HG02884 (cell line): ENCODE data around the gene APAF1.
A peak's percentile ranks its signal among the peaks of the same experiment; 100 is the strongest.

ENCODE experiments used
- ATAC-seq: cut with Tn5 transposase; IDR thresholded peaks from one replicate; pipeline ENCODE4 v1.9.1; 2021; ENCODE audit warnings: mild to moderate bottlenecking, moderate library complexity; ENCODE audit not compliant: unreplicated experiment

The APAF1 gene

GRCh38 chr12:98656289-98657101 is 11.4 kb downstream of the APAF1 start:
- peak; percentile 65 for ATAC-seq

- ATAC-seq = no peak
Observed at GRCh38 chr12:98660521-98660920, 15.4 kb downstream of the APAF1 start.

GRCh38 chr12:98669751-98670150 is 24.7 kb downstream of the APAF1 start:
- ATAC-seq = no peak

- ATAC-seq = no peak
Observed at GRCh38 chr12:98671459-98671858, 26.4 kb downstream of the APAF1 start.

- ATAC-seq = no peak
Observed at GRCh38 chr12:98674841-98675240, 29.8 kb downstream of the APAF1 start.

- no peak for ATAC-seq
Observed at GRCh38 chr12:98678236-98678945, 33.3 kb downstream of the APAF1 start.

GRCh38 chr12:98678946-98679610 is 34.0 kb downstream of the APAF1 start:
- ATAC-seq = no peak

GRCh38 chr12:98679611-98680005 is 34.5 kb downstream of the APAF1 start:
- no peak for ATAC-seq

GRCh38 chr12:98684199-98684598 is 39.1 kb downstream of the APAF1 start:
- ATAC-seq = no peak

GRCh38 chr12:98686603-98687002 is 41.5 kb downstream of the APAF1 start:
- no peak for ATAC-seq

GRCh38 chr12:98691351-98691750 is 46.3 kb downstream of the APAF1 start:
- no peak for ATAC-seq

GRCh38 chr12:98696036-98696646 is 51.1 kb downstream of the APAF1 start:
- ATAC-seq = no peak

GRCh38 chr12:98697209-98697608 is 52.1 kb downstream of the APAF1 start:
- ATAC-seq = no peak

GRCh38 chr12:98698603-98699463 is 53.7 kb downstream of the APAF1 start:
- peak; percentile 94 for ATAC-seq

GRCh38 chr12:98699586-98699985 is 54.5 kb downstream of the APAF1 start:
- no peak for ATAC-seq

- ATAC-seq = no peak
Observed at GRCh38 chr12:98701166-98701565, 56.1 kb downstream of the APAF1 start.

GRCh38 chr12:98709022-98709421 is 63.9 kb downstream of the APAF1 start:
- ATAC-seq = no peak

- no peak for ATAC-seq
Observed at GRCh38 chr12:98714426-98714825, 69.3 kb downstream of the APAF1 start.

GRCh38 chr12:98719515-98720504 is 74.7 kb downstream of the APAF1 start:
- no peak for ATAC-seq
